AG20443 (cell line): ENCODE data around the gene KRTAP10-4.

ENCODE experiments used
- DNase-seq: peaks from one replicate; pipeline ENCODE4 v3.0.0; 2012; ENCODE audit warnings: low spot score, mixed read lengths

Gene KRTAP10-4

GRCh38 chr21:44618504-44618903, 45.0 kb downstream of the KRTAP10-4 start:
- peak; percentile 30 for DNase-seq

DNA sequence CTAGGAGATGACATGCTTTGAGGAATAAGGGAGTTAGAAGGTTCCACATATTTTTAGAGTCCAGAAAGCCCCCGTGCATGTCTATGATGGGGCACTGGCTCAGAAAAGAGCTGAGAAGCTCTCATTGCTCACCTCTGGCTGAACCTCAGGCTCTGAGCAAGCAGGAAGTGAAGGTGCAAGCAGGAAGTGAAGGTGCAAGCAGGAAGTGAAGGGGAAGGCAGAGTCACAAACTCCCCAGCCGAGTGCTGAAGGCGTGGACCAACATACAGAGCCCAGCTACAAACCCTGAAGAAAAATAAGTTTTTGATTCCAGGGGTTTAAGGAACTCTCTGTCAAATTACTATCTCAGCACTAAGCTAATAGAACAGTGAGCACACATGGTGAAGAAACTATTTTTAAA, 45.4 kb downstream of the KRTAP10-4 start:
- no peak for DNase-seq

DNA sequence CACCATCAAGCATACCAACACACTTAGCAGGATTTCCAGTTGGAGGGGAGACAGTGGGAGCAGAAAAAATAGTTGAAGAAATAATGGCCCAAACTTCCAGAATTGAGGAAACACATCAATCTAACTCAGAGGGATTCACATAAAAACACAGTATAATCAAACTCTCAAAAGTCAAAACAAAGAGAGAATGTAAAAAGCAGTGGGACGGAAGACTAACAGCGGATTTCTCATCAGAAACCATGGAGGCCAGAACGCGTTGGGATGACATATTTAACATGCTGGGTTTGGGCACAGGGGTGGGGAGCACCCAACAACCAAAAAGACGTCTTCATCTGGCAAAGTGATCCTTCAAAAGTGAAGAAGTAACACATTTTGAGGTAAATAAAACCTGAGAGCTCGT, 46.4 kb downstream of the KRTAP10-4 start:
- no peak for DNase-seq

DNA sequence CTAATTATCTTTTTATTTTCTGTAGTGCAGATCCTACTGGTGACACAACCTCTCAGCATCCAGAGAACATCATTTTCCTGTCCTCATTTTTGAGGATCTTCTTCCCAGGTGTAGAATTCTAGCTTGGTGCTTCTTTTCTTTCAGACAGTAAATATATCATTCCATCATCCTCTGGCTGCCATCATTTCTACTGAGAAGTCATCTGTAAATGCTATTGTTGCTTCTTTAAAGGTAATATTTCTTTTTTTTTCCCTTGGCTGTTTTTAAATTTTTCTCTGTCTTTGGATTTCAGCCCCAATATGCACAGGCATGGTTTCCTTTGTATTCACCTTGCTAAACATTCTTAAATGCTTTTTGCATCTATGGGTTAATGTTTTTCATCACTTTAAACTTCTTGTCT, 50.0 kb downstream of the KRTAP10-4 start:
- no peak for DNase-seq
